ENCODE measurements around the gene AOAH.

GRCh38 chr7:36513393-36513792 lies 210.9 kb downstream of the AOAH start:
- no peak for TF ChIP-seq CTCF (IDR thresholded peaks at IDR 0.05; ENCODE audit: extremely low read depth in 1 of 2, insufficient read depth in 1 of 2, low read depth in 1 of 2, low read length in 2 of 2)
- no peak for TF ChIP-seq EZH2 (IDR thresholded peaks at IDR 0.05; ENCODE audit: borderline replicate concordance, low read depth, low read length, severe bottlenecking)
- no peak for TF ChIP-seq POLR2A (IDR thresholded peaks at IDR 0.05; ENCODE audit: low read depth, low read length)
- no peak for TF ChIP-seq POLR2AphosphoS5 (IDR thresholded peaks at IDR 0.05; ENCODE audit: insufficient read depth, low read depth, low read length)
- no peak for TF ChIP-seq MYC (IDR thresholded peaks at IDR 0.05; ENCODE audit: low read depth, low read length)
- TF ChIP-seq FOS (IDR thresholded peaks at IDR 0.05; ENCODE audit: borderline replicate concordance, insufficient read depth, low read length): no peak

Measured in endothelial cell of umbilical vein (primary cell).